22Rv1 (cell line): ENCODE measurements around the gene APBA1.

Source experiments
- ZFX ChIP-seq: fragments of 450-650 bp; IDR thresholded peaks from 2 replicates; pipeline ENCODE4 v1.6.1; 2017; ENCODE audit warnings: antibody characterized with exemption, borderline replicate concordance
- TF ChIP-seq, protein P1 (sequence below): fragments of 450-650 bp; IDR thresholded peaks from 2 replicates; pipeline ENCODE4 v1.5.1; 2017; ENCODE audit warnings: mild to moderate bottlenecking

DNA sequence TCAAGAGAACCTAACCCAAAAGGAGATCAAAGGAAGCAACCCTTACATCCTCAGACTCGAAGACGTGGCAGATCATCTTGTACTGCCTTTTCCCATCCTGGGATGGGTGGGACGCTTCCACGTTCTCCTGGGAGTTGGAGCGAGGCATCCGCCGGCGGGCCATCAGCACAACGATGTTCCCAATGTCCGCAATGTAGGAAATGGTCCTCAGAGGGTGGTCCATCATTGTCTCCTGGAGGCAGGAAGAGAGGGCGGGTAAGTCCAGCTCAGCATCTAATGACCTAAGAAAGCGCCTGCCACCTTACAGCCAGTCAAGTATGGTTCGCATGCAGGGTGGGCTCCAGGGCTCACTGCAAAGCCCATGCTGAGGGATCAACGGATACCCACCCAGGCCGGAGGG is 216.0 kb downstream of the APBA1 start:
- TF ChIP-seq, protein P1, sequence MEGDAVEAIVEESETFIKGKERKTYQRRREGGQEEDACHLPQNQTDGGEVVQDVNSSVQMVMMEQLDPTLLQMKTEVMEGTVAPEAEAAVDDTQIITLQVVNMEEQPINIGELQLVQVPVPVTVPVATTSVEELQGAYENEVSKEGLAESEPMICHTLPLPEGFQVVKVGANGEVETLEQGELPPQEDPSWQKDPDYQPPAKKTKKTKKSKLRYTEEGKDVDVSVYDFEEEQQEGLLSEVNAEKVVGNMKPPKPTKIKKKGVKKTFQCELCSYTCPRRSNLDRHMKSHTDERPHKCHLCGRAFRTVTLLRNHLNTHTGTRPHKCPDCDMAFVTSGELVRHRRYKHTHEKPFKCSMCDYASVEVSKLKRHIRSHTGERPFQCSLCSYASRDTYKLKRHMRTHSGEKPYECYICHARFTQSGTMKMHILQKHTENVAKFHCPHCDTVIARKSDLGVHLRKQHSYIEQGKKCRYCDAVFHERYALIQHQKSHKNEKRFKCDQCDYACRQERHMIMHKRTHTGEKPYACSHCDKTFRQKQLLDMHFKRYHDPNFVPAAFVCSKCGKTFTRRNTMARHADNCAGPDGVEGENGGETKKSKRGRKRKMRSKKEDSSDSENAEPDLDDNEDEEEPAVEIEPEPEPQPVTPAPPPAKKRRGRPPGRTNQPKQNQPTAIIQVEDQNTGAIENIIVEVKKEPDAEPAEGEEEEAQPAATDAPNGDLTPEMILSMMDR: no peak
- TF ChIP-seq ZFX: no peak
